GM21447 (cell line): ENCODE measurements around the gene TRIM65.
A peak's percentile ranks its signal among the peaks of the same experiment; 100 is the strongest.
"Not testable (repeated sequence)": the region's sequence is repeated elsewhere in the genome, so short reads cannot be mapped to it uniquely, and the experiment has no call there.

Experiments
- ATAC-seq: cut with Tn5 transposase; IDR thresholded peaks from one replicate; pipeline ENCODE4 v1.9.1; 2021; ENCODE audit not compliant: unreplicated experiment

Gene TRIM65

DNA sequence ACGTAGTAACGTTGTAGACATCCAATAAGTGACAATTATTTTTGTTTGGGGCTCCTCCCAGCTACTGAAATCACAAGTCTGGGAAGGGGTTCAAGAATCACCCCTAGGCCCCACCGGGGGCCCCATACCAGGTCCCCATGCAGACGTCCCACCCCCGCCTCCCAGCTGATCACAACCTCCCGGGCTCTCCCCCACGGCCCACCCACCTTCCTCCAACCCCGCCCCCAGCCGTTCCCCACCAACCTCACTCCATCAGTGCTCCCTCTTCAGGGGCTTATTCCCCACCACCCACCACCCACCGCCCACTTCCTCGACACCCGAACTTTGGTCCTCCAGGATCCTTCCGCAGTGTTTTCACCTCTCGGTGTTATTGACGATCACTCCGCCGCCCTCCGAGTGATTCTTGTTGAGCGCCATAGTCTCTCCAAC, 41.9 kb downstream of the TRIM65 start:
- ATAC-seq: no peak

DNA sequence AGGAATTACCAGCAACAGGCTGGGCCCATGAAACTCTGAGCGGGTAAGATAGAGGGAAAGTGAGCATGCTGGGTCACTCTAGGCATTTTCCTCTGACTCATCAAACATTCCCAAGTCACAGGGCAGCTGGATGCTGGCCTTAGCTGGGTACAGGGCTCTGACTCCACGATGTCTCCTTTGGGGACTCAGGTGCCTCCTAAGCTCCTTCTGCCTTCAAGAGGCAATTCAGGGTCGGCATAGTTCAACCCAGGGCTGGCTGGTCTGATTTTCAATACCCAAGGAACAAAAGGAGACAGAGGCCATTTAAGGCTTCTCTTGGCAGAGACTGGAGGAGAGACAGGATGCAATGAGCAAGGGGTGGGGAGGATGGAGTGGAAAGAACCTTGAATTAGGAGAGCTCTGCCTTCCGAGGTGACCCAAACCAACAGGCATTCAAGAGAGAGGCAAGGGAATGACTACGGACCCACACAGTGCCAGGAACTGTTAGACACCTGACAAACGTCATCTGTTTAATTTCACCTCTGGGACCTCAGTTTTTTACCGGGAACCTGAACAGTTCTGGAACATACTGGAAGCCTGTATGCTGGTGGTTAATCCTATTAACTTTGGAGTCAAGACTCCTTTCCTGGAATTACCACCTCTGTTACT, 42.5 kb downstream of the TRIM65 start:
- ATAC-seq: no peak

DNA sequence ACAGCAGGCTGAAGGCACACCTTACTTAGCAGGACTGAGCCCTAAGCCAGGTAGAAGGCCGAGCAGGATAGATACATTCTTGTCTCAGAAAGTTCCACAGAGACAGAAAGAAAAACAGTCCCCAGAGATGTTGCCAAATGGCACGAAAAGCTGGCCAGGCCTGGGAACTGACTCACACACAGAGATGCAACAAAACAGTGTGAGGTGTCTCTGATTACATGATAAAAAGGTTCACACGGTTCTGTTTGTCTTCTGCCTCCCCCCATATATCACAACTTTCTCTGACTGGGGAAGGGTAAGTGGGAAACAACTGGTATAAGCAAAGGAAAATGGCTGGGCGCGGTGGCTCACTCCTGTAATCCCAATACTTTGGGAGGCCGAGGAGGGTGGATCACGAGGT, 43.3 kb downstream of the TRIM65 start:
- ATAC-seq: no peak

DNA sequence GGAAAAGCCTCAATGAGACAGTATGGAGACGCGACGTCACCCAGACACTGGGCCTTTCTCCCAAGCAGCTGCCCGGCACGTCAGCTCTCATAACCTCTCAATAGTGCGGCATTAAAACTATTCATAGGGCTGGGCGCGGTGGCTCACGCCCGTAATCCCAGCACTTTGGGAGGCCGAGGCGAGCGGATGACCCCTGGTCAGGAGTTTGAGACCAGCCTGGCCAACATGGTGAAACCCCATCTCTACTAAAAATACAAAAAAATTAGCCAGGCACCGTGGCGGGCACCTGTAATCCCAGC, 45.1 kb downstream of the TRIM65 start:
- ATAC-seq: not testable (repeated sequence)

DNA sequence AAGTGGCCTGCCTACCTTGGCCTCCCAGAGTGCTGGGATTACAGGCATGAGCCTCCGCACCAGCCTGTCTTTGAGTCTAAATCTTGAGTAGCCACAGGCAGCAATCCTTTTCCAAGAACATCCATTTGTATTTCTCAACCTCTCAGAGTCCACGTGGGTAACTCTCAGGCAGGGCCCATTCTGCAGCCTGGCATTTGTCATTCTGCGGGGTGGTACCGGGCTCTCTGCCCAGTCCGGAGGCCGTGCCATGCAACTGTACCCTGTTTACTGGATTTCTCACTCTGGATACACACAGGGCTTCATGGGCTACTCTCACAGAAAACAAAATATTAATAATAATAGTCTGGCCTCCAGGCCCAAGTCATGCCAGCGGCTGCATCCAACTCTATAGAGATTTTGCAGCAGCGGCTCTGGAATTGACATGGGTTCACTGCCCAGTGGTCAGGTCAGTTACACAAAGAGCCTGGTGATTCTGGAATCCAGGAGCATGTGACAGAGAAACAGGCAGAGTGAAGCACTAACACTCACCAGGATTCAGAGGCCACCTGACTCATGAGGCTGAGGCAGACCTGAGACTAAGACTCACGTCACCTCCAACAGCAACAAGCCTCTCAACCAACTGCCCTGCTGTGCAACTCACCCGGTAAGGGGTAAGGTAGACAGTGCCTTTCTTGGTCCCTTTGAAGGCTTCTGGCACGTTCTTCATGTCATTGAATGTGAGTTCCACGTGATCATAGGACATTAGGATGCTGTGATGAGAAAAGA, 45.6 kb downstream of the TRIM65 start:
- ATAC-seq: no peak

DNA sequence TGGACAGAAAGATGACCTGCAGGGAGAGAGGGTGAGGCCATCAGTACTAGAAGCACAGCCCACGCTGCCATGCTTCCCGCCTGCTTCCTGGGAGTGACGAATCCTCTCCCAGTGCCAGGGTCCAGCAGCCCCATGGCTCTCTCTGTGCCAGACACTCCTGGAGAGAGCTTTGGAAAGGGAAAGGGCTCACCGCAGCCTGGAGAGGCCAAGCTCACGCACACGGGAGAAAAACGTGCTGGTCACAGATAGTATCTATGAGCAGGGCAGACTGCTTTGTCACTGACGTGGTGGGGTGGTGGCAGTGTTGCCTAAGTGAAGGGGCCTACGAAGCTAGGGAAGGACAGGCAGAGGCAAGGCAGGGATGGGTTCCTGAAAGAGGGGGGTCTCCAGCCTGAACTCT, 47.0 kb downstream of the TRIM65 start:
- no peak for ATAC-seq

DNA sequence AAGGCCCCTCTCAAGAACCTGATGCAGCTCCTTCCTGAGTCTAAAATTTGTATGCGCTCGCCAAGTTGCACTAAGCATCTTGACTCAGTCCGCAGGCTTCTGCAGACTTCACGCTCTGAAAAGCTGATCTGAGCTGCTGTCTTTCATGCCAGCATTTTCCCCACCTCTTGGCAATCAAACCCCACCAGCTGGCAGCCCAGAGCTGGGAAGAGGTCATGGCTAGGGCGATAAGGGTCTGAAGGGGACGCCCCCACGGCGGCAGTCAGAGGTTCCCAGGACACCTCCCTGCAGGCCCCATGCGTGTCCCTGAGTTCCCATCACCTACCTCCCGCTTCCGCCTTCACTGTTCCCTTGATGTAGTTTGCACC, 47.5 kb downstream of the TRIM65 start:
- ATAC-seq: no peak

DNA sequence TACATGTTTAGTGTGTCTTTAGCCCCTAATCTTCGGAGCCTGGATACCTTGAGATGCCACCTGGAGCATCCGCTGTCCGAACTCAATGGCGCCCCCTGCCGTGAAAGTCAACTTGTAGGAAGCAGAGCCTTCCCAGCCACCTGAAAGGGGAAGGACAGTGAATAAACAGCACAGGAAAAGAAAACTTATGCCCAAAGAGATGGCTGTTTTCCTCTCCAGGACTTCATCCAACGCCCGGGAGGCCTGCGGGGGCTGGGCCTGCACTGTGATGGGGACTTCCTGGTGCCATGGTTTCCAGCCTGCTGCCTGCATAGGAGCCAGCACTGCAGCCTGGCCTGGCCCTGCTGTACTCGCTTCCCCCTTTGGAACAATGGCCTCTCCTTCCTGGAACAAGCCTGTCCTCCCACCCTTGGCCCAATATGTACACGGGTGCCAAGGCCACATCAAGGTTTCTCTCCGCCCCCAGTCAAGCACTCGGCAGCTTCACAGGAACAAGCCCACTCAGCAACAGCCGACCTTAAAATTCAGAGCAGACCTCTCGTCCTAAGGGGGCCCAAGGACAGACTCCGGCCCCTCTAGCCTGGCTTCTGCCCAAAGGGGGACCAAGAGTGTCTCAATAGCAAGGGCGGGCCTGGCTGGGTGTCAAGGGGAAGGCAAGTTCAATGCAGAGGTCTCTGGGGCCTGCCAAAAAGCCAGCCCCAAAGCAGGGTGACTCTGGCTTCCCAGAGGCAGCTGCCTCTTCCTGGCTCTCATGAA, 48.0 kb downstream of the TRIM65 start:
- ATAC-seq: no peak

DNA sequence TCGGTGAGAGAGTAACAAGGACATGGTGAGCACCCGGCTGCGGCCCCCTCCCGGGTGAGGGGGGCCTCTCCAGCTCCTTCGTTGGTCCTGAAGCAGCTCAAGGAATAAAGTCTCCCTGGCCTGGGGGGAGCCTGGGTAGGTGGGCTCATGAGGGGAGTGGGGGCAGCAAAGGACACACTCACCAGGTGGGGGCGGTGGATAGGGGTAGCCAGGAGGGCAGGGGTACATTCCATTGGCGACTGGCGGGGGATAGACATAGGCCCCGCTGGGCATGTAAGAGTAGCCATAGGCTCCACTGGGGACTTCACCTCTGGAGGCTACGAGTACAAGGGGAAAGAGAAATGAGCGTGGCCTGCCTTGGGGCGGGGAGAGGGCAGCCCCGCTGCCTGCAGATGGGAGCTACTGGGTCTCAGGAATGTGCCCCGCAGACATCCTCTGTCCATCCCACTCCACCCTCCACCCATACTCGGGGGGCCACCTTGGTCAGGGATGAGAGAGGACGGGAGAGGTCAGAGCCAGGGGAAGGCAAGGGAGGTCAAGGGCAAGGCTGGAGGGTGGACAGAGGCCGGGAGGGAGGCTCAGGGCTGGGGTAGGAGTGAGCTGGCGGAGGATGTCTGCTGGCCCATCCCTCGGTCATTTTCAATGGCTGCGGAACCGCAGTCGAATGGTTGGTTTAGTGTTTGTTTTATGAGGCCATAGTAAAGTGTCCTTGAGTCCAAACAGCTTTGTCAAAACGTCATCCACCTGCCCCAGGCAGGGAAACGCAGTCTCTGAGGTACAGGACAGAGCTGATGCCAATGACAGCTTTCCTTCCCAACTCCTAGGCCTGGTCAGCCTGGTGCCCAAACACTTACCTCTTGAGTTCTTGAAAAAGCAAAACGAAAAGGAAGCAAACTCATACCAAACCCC, 48.9 kb downstream of the TRIM65 start:
- no peak for ATAC-seq

DNA sequence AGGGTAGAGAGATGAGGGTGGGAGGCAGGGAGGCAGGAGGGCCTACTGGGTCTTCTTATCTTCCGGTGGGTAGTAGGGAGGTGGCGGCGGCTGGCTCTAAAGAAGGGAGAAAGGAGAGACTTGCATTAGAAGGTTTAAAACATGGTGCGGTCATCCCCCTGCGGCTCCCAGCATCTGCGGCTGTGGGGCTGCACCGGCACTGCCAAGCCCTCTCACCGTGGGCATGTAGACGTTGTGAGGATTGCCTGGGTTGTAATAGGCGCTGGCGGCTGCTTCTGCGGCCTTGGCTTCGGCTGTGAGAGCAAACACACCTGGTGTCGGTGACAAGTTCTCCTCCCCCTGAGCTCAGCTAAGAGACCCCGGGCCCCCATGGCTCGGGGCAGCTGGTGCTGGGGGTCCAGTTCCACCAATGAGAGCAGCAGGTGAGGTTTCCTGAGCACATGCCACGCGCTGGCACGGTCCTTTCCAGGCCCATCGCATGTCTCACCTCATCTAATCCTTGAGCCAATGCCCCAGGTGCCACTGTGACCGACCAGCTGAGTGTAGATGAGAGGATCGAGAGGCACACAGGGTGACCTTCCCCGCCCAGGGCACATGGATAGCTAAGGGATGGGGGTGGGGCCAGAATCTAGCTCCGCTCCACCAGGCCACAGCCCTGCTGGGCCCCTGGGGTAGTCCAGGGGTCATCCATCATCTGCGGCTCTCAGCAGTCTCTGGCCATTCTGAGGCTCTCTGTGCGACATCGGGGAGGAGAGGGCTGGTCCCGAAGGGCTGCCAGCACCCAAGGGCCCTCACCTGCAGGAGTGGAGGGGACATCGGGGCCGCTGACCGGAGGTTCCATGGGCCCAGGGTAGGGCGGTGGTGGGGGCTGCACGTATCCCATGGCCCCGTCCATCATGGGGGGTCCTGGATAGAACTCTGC, 49.8 kb downstream of the TRIM65 start:
- ATAC-seq: no peak

DNA sequence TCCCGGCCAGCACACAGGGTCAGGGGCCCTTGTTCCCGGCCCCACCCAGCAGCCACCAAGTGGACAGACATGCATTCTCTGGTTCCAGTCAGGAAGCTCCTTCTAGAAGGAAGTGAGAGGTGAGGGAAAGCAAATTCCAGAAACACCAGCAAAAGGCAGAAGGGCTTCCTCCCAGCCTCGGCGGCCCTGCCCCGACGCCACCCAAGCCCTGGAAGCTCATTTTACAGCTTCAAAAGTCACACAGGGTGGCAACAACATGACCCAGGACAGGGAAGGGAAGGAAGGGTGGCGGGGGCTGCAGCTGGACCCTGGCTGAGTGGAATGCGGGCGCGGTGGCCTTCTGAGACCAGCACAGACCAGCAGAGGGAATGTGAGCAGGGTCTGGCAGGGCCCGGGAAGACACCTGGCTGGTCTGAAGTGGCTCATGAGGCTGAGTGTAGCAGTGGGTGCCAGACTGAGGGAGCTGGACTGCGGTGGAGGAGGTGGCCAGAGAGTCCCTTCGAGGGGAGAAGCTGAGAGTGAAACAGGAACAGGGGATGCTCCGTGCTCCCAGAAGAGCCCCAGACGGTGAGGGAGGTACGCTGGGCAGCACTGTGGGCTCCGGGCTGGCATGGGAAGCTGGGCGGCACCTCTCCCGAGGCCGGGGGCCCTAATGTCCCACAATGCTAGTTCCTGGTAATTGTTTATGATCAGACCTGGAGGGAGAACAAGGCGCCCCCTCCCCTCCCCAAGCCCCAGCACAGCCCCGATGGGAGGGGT, 50.6 kb downstream of the TRIM65 start:
- no peak for ATAC-seq

DNA sequence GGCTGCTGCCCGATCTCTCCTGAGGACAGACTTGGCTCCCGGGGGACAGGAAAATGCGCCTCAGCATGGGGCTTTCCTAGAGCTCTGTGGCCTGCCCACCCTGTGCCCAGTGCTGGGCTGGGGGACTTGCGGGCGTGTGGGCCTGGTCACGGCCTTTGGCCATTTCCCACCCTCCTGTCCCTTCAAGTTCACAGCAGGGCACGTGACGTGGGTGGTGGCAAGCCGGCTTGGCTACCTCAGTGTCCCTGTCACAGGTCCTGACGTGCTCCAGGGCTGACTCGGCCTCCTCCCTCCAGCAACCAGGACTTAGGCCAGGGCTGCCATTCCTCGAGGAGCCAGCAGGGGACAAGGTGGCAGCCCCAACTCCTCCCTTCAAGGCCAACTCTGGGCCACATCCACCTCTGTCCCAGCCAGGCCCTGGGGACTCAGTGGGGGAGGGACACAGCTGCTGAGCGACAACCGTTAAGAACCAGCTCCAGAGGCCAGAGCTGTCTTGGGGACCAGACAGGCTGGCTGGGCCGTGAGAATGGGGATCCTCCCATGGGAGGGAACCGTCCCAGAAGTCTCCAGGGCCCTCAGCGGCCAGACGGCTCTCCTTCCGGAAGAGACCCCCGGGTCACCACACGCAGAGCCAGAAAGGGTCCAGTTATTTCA, 51.6 kb downstream of the TRIM65 start:
- peak; percentile 60 for ATAC-seq

DNA sequence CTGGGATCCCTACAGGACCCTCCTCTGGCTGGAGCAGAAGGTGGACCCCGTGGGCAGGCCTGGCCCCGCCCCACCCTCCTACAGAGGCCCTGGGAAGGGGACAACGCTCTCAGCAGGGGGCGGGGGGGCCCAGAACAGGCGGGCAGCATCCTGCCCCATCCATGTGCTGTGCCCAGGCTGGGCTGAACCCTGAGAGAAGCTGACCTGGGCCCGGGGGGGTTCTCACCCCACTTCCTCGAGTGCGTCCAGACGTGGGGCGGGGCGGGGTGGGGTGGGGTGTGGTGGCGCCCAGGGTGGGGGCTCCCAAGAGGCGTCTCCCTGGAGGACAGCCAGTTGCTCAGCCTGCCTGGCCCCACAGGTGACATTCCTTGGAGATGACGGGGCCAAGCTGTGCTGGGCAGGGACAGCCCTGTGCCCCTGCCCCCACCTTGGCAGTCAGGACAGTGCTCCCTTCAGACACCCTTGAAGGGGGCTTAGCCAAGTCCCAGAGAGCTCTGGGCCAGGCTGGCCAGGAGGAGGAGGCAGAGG, 52.2 kb downstream of the TRIM65 start:
- ATAC-seq: peak; percentile 16

DNA sequence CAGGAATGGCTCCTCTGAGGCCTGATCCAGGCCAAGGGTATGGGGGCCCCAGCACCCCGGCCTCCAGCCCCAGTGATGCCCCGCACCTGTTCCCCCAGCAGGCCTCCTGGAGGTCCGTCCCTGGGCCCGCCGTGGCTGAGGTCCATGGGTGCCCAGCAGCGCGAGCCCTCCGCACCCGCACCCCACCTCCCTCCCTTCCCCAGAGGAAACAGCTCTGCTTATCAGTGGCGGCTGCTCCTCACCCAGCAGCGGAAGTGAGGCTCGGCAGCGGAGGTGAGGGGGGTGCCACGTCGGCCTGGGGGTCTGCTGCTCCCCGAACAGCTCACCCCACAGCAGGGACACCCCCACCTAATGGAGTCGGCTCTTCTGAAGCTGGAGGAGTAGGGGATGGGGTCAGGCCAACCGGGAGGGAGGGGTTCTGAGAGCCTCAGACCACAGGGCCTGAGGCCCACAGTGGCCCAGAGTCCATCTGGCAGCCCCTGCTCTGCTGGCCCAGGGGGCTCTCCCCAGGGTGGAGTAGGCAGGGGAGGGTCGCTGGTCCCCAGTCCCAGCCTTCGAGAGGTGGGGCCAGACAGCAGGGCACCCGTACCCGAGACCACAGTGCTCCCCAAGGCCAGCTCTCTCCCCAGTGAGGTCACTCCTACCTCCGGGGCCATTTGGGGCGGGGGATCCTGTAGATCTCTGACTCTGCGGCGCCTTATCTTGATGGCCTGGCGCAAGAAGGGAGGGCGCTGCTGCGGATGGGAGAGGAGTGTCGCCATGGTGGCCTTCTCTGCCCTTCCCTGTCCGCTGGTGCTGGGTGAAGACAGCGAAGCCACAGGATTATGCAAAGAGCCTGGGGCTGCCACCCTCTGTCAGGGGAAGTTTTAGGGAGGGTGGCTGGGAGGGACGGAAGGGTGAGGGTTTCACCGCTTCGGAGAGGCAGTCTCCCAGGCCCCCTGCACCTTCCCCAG, 52.9 kb downstream of the TRIM65 start, which contains the start of gene UNC13D:
Gene UNC13D, minus strand, starts transcription at position 828 of the 953 bp plus-strand sequence. Its CDS starts 67 bp downstream, at position 761.
- peak; percentile 25 for ATAC-seq

DNA sequence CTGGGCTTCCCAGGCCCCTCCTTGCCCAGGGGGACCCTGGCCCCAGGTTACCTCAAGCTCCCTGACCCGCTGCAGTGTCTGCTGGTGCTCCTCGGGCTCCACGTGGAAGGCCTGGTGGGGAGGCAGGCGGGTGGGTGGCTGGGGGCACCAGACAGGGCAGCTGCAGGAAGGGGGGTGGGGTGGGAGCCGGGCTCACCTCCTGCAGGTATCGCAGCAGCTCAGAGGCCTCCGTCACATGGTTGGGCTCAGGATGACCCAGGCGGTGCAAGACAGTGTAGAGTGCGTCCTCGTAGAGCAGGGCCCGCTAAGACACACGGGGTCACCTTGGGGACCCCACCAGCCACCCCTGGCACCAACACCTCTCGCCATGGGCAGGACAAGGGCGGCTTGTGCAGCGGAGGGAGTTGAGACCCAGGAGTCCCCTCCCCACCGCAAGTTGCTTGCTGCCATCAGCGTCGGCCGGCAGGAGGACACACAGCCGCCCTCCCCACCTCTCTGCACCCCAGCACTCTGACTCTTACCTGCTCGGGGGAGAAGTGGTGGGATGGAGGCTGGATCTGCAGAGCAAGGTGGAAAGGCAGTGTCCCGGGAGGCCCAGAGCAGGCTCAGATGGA, 53.7 kb downstream of the TRIM65 start:
- ATAC-seq: no peak

DNA sequence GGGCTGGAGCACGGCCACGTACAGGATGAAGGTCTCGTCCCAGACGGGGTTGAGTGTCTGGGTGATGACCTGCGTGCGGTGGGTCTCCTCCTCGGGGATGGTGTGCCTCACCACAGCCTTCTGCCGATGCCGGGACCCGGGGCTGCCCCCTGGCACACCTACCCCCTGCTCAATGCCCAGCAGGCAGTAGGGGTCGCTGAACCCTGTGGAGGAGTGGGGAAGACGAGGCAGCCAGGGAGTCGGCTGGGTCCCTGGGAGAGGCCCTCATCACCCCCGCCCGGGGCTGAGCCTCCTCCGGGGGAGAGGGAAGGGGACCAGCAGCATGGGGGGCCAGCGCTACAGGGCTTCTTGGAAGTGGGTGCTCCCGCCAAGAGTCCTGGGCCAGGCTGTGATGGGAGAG, 54.3 kb downstream of the TRIM65 start:
- ATAC-seq: no peak

DNA sequence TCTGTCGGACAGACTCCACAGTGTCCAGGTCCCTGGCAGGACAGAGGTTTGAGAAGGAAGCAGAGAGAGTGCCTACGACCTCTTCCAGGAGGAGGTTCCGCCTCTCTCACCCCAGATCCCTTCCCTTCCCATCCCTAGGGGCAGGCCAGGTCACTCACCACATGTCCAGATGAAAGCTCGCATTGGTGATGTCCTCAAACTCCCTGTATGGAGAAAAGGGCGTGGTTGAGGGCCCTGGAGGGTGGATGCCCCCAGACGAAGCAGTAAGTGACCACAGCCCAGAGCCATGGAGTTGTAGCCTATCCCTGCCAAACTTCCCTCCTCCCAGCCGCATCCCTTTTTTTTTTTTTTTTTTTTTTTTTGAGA, 56.0 kb downstream of the TRIM65 start:
- ATAC-seq: no peak
